A673 (cell line): ENCODE data around the gene RAET1E. TPM values are rescaled to one million over a fixed set of nuclear protein-coding genes. Genes with fewer than 3 reads are reported as not detected.

Source experiments
- BruUV-seq: library from RNA; stranded (reverse); fragments of 400-500 nt; replicated peaks from 2 replicates; lab custom pipeline; 2021; lab: Mats Ljungman, UMichigan
- CTCF ChIA-PET: fragments of 300-600 bp; sonication (Branson Sonifier 250); formaldehyde crosslinking; loops from one replicate; lab custom pipeline; 2022; ENCODE audit warnings: antibody characterized with exemption; lab: Charles Lee
- POLR2A ChIA-PET: fragments of 300-600 bp; sonication (Branson Sonifier 250); formaldehyde crosslinking; loops from one replicate; lab custom pipeline; 2022; ENCODE audit warnings: antibody characterized with exemption; ENCODE audit not compliant: low non-redundant PET; lab: Charles Lee
- DNase-seq: peaks from one replicate; pipeline ENCODE4 v3.0.0-alpha.2; 2015; ENCODE audit warnings: low spot score
- H3K27ac ChIP-seq: fragments of 200-600 bp; sonication (generic); 2 replicates; pipeline ENCODE4 v1.5.1; 2016; ENCODE audit warnings: mixed run types, low read depth, mild to moderate bottlenecking, mixed read lengths, antibody characterized with exemption, low read length; ENCODE audit not compliant: poor library complexity, severe bottlenecking
- H3K27me3 ChIP-seq: fragments of 200-600 bp; sonication (generic); replicated peaks from 2 replicates; pipeline ENCODE4 v1.6.1; 2017; ENCODE audit warnings: mixed run types, low read depth, mild to moderate bottlenecking, mixed read lengths, antibody characterized with exemption, low read length; ENCODE audit not compliant: insufficient read depth, poor library complexity
- H3K36me3 ChIP-seq: fragments of 200-600 bp; sonication (generic); 2 replicates; pipeline ENCODE4 v1.6.1; 2016; ENCODE audit warnings: mixed run types, mild to moderate bottlenecking, mixed read lengths, antibody characterized with exemption, low read length; ENCODE audit not compliant: insufficient read depth, poor library complexity, severe bottlenecking
- H3K4me1 ChIP-seq: fragments of 200-600 bp; sonication (generic); 2 replicates; pipeline ENCODE4 v1.6.1; 2017; ENCODE audit warnings: mixed run types, mild to moderate bottlenecking, mixed read lengths, antibody characterized with exemption, low read length; ENCODE audit not compliant: insufficient read depth, poor library complexity, severe bottlenecking
- H3K4me3 ChIP-seq: fragments of 200-600 bp; sonication (generic); 2 replicates; pipeline ENCODE4 v1.5.1; 2016; ENCODE audit warnings: low read depth, mixed run types, mild to moderate bottlenecking, mixed read lengths, low read length; ENCODE audit not compliant: poor library complexity, severe bottlenecking
- H3K9me3 ChIP-seq: fragments of 200-600 bp; sonication (generic); 2 replicates; pipeline ENCODE4 v1.6.1; 2016; ENCODE audit warnings: mixed run types, low read depth, mild to moderate bottlenecking, mixed read lengths, antibody characterized with exemption, low read length; ENCODE audit not compliant: poor library complexity, severe bottlenecking
- EZH2 ChIP-seq: fragments of 200-600 bp; sonication (generic); IDR thresholded peaks from 2 replicates; pipeline ENCODE4 v1.6.1; 2017; ENCODE audit warnings: borderline replicate concordance, low read depth, mild to moderate bottlenecking, mixed read lengths, antibody characterized with exemption, low read length; ENCODE audit not compliant: poor library complexity, severe bottlenecking
- intact Hi-C: fragments of 100-400 bp; cut with micrococcal nuclease; formaldehyde crosslinking; loops from one replicate; pipeline ENCODE4 v1.10.0; 2022; ENCODE audit not compliant: unreplicated experiment
- total RNA-seq: library from RNA; stranded (reverse); gene quantifications from 2 replicates; pipeline ENCODE4 v1.2.3, GENCODE V29; 2021
- TF ChIP-seq, protein P1 (sequence below): fragments of 300-800, 200-600 bp; sonication (generic); conservative IDR thresholded peaks from 2 replicates; pipeline ENCODE4 v1.5.1; 2017; ENCODE audit warnings: low read depth, mild to moderate bottlenecking, antibody characterized with exemption, low read length, moderate library complexity, mixed read lengths

RAET1E gene
- total RNA-seq, 1 experiment from 2014 or later = 3.2 TPM

DNA sequence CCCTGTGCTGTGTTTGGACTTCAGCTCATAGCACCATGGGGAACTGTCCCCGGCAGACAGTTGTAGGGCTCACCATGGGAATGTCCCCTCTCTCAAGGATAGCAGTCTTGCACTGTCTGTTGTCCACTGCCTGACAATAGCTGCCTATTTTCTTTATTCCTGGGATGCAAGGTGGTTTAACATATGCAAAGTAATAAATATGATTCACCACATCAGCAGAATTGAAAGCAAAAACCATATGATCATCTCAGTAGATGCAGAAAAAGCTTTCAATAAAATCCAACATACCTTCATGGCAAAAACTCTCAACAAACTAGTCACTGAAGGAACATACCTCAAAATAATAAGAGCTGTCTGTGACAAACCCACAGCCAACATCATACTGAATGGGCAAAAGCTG lies 20.3 kb downstream of the RAET1E start:
- Histone ChIP-seq H3K27me3 (no peaks in the 10 kb centered on the region), H3K9me3 (no peaks in the 10 kb centered on the region), H3K36me3 (no peaks in the 10 kb centered on the region), H3K4me3 (no peak overlapping the region), H3K27ac (no peak overlapping the region), H3K4me1 (no peaks in the 10 kb centered on the region)
- BruUV-seq = no TSS peak
- ChIA-PET POLR2A (no interaction called here), CTCF (interaction anchor here (0.6 kb wide), 1 partner anchor 45 kb away, joined by 6 read pairs; no protein-coding TSS in a partner anchor)
- intact Hi-C loops = no loop called here
- TF ChIP-seq, protein P1, sequence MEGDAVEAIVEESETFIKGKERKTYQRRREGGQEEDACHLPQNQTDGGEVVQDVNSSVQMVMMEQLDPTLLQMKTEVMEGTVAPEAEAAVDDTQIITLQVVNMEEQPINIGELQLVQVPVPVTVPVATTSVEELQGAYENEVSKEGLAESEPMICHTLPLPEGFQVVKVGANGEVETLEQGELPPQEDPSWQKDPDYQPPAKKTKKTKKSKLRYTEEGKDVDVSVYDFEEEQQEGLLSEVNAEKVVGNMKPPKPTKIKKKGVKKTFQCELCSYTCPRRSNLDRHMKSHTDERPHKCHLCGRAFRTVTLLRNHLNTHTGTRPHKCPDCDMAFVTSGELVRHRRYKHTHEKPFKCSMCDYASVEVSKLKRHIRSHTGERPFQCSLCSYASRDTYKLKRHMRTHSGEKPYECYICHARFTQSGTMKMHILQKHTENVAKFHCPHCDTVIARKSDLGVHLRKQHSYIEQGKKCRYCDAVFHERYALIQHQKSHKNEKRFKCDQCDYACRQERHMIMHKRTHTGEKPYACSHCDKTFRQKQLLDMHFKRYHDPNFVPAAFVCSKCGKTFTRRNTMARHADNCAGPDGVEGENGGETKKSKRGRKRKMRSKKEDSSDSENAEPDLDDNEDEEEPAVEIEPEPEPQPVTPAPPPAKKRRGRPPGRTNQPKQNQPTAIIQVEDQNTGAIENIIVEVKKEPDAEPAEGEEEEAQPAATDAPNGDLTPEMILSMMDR = no peak
- no peak for TF ChIP-seq EZH2
- no peak for DNase-seq

DNA sequence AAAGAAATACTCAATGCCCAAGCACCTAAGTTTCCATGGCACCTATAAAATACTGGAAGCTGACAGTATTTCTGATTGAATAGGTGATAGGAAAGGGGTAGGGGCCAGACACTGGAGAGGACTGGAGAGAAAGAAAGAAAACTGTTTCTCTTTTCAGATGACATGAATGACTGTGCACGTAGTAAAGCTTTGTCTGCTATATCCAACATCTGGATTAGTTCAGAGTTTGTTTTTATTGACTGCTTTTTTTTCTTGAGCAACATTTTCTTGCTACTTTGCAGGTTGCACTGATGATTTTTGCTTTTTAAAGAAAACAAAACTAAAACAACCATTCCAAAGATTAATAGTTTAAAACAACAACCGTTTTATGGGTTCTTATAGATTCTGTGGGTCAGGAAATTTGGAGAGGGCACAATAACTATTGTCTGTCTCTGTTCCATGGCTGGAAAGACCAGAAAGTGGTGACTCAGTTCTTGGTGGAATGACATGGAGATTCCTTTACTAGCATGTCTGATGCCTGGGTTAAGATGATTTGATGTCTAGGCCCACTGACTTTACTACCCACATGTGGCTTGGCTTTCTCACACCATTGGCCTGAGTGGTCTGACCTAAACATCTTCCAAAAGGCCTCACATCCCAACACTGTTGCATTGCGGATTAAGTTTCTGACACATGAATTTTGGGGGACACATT lies 21.5 kb downstream of the RAET1E start:
- H3K27me3 ChIP-seq = no peaks in the 10 kb centered on the region
- CTCF ChIA-PET = no interaction called here
- H3K9me3 ChIP-seq = peaks cover 11% of the 10 kb centered on the region
- H3K36me3 ChIP-seq = no peaks in the 10 kb centered on the region
- TF ChIP-seq, protein P1 = no peak
- no peak for TF ChIP-seq EZH2
- intact Hi-C loops = no loop called here
- H3K4me3 ChIP-seq = no peak overlapping the region
- DNase-seq = no peak
- no peaks in the 10 kb centered on the region for H3K4me1 ChIP-seq
- no TSS peak for BruUV-seq
- POLR2A ChIA-PET = no interaction called here
- H3K27ac ChIP-seq = no peak overlapping the region

DNA sequence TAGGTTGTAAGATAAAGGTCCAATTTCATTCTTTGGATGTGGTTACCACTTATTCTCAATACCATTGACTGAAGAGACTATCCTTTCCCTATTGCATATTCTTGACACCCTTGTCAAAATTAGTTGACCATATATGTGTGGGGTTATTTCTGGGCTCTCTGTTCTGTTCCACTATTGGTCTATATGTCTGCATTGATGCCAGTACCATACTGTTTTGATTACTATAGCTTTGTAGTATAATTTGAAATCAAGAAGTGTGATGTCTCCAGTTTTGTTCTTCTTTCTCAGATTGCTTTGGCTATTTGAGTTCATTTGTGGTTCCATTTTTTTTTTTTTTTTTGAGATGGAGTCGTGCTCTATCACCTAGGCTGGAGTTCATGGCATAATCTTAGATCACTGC lies 25.7 kb downstream of the RAET1E start:
- H3K27me3 ChIP-seq = no peaks in the 10 kb centered on the region
- CTCF ChIA-PET = no interaction called here
- DNase-seq = no peak
- no peaks in the 10 kb centered on the region for H3K4me1 ChIP-seq
- intact Hi-C loops = no loop called here
- no peak overlapping the region for H3K27ac ChIP-seq
- POLR2A ChIA-PET = no interaction called here
- no peaks in the 10 kb centered on the region for H3K36me3 ChIP-seq
- no peak overlapping the region for H3K4me3 ChIP-seq
- peaks cover 13% of the 10 kb centered on the region for H3K9me3 ChIP-seq
- no TSS peak for BruUV-seq
- no peak for TF ChIP-seq EZH2
- TF ChIP-seq, protein P1 = no peak
